ENCODE results near the gene TF.

The TF gene

DNA sequence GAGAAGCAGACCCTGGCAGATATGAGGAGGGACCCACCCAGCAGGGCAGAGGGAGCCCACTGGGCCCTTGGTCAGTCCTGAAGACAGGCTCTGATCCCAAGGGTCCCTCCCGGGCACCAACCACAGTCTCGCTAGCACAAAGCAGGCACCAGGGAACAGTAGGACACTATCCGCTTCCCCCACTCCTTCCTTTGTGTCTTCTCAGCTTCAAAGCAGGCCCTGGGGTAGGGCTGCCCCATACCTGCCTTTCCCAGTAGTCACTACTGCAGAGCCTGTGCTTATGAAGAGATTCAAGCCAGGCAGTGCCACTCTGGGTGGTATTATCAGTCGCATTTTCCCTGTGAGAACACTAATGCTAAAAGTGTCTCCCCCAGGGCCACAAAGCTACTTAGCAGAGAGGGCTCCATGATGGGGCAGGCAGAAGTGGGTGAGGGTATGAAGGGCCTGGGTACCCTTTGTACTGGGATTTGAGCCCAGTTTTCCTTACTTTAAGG, 92.2 kb downstream of the TF start:
- Mint-ChIP-seq H3K27me3 (ENCODE audit: low read depth) (no peaks in the 10 kb centered on the region), H3K36me3 (ENCODE audit: low read depth) (no peaks in the 10 kb centered on the region), H3K9me3 (no peaks in the 10 kb centered on the region), H3K4me1 (ENCODE audit: low read depth) (no peaks in the 10 kb centered on the region), H3K4me3 (no peak overlapping the region), H3K27ac (no peak overlapping the region)

DNA sequence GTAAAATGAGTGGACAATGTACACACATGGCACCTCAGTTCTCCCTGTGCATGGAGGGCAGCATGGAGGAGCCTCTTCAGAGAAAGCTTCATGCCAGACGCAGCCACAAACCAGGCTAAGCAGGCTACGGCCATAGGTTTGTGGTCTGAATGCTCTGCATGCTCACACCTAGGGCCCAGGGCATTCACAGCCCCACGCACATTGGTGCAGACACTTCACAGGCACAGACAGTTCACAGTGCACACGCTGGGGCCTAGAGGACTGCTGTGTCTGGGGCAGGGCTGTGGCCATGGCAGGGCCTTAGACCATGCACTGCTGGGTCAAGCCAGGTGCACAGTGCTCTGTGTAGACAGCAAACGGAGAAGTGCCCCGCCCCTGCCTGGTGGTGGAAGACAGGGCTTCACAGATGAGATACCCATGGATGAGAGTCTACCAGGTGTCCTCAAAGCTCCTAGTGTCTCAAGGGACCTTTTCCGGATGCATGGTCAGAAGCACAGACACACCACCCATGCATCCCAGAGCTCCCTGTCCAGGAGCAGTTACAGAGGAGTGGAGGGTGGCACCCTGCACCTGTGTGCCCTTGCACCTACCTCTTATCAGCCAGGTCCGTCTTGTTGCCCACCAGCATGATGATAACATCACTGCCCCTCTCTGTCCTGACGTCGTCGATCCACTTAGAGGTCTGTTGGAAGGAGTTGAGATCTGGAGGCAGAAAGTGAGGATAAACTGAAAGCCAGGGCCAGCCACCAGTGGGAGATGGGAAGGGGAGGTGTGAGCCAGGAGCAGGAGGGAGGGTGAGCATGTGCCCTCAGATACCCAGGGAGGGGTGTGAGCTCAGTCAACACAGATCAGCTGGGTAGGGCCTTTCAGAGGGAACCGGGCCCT, 93.0 kb downstream of the TF start:
- H3K36me3 Mint-ChIP-seq (ENCODE audit: low read depth): no peaks in the 10 kb centered on the region
- H3K9me3 Mint-ChIP-seq: no peaks in the 10 kb centered on the region
- H3K4me3 Mint-ChIP-seq: no peak overlapping the region
- no peaks in the 10 kb centered on the region for H3K27me3 Mint-ChIP-seq (ENCODE audit: low read depth)
- no peaks in the 10 kb centered on the region for H3K4me1 Mint-ChIP-seq (ENCODE audit: low read depth)
- no peak overlapping the region for H3K27ac Mint-ChIP-seq

DNA sequence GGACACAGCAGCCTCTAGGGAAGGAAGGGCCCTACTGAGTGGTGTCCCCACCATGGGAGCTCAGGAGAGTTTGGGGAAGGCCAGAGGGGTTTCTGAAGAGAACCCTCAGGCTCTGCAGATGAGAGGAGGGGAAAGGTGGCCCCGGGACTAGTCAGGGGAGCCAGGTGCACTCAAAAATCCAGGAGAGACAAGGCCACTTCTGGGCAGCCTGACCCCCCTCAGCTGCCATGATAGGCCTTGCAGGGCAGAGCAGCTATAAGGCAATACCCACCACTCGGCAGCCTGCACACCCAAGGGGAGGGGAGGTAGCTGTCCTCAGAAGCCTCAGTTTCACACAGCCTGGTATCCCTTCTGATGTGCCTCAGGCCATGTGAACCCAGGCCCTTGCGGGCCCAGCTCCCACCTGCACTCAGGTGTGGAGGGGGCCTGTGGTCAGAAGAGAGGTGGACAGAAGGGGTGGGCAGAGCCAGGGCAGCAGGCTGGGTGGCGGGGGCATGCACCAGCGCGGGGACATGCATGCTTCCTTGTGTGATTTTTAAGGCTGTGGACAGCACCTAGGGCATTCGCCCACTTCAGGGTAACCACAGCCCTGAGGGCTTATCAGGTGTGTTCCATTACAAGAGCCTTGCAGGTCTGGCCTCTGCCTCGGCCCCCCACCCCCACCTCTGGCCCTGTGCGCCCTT, 94.0 kb downstream of the TF start:
- Mint-ChIP-seq H3K4me3 (no peak overlapping the region), H3K9me3 (no peaks in the 10 kb centered on the region), H3K27me3 (ENCODE audit: low read depth) (no peaks in the 10 kb centered on the region), H3K4me1 (ENCODE audit: low read depth) (no peaks in the 10 kb centered on the region), H3K36me3 (ENCODE audit: low read depth) (no peaks in the 10 kb centered on the region), H3K27ac (no peak overlapping the region)

DNA sequence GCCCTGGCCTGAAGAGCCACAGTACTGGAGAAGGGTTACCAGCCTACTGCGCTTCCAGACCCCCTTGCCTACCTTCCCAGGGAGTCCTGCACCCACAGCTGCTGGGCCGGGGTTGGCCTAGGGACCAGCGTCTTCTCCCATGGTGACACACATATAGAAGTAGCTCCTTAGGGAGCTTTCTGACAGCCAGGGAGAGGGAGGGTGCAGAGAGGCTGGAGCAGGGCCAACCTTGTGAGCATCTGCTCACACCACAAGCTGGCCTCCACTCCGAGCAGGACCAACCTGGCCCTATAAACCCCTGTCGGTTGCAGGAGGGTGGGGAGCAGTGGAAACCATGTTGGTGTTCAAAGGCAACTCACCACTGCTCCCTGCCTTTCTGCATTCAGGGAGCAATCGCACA, 94.6 kb downstream of the TF start:
- Mint-ChIP-seq H3K27ac (no peak overlapping the region), H3K27me3 (ENCODE audit: low read depth) (no peaks in the 10 kb centered on the region), H3K4me1 (ENCODE audit: low read depth) (no peaks in the 10 kb centered on the region), H3K9me3 (no peaks in the 10 kb centered on the region), H3K36me3 (ENCODE audit: low read depth) (no peaks in the 10 kb centered on the region), H3K4me3 (no peak overlapping the region)

DNA sequence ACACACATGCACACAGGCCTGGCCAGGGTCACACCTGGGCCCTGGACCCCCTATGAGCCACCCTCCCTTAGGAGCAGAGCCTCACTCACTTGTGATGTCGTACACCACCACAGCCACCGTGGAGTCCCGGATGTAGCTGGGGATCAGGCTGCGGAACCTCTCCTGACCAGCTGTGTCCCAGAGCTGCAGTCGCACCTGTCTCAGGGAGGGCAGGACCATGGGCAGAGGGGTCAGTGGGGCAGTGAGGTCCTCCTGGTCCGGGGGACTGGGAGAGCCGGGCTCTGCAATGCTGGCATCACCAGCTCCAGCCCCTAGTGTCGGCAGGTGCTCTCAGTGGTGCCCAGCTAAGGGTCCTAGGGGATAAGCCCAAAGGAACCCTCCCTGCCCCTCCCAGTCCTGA, 95.0 kb downstream of the TF start:
- Mint-ChIP-seq H3K9me3 (no peaks in the 10 kb centered on the region), H3K4me3 (no peak overlapping the region), H3K36me3 (ENCODE audit: low read depth) (no peaks in the 10 kb centered on the region), H3K27ac (no peak overlapping the region), H3K4me1 (ENCODE audit: low read depth) (no peaks in the 10 kb centered on the region), H3K27me3 (ENCODE audit: low read depth) (no peaks in the 10 kb centered on the region)

DNA sequence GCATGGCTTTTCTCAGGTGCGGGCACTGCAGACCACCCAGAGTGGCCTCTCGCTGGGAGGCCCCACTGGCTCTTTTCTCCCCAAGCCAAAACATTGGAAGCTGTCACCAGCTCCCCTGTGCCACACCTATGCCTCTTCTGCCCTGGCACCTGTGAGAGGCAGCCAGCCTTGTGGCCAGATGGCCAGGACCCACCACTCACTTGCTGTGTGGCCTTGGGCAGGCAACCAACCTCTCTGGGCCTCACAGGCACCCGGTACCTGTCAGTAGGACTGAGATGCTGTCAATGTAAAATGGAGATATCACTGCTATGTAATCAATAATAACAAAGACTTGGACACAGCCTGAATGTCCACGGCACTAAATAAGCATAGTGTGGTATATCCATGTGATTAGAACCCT, 96.0 kb downstream of the TF start:
- Mint-ChIP-seq H3K27me3 (ENCODE audit: low read depth) (peaks cover 4% of the 10 kb centered on the region), H3K36me3 (ENCODE audit: low read depth) (no peaks in the 10 kb centered on the region), H3K4me3 (no peak overlapping the region), H3K4me1 (ENCODE audit: low read depth) (no peaks in the 10 kb centered on the region), H3K9me3 (no peaks in the 10 kb centered on the region), H3K27ac (no peak overlapping the region)

DNA sequence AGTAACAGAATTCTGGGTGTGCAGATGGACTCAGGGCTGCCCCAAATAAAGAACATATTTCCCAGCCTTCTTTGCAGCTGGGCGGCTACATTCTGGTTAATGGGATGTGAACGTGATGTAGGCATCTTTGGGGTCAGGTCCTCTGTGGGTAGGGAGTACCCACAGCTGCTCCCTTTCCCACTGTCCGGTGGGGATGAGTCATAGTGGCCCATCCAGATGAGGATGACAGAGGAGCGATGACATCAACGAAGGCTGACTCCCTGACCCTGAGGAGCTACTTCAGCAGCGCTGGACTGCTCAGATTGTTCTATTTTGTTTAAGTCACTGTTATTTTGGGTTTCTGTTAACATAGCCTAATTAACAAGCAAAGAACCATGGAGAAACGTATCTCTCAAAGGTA, 97.4 kb downstream of the TF start:
- no peaks in the 10 kb centered on the region for H3K36me3 Mint-ChIP-seq (ENCODE audit: low read depth)
- no peaks in the 10 kb centered on the region for H3K4me1 Mint-ChIP-seq (ENCODE audit: low read depth)
- H3K27ac Mint-ChIP-seq: no peak overlapping the region
- H3K9me3 Mint-ChIP-seq: no peaks in the 10 kb centered on the region
- H3K4me3 Mint-ChIP-seq: no peak overlapping the region
- peaks cover 10% of the 10 kb centered on the region for H3K27me3 Mint-ChIP-seq (ENCODE audit: low read depth)

DNA sequence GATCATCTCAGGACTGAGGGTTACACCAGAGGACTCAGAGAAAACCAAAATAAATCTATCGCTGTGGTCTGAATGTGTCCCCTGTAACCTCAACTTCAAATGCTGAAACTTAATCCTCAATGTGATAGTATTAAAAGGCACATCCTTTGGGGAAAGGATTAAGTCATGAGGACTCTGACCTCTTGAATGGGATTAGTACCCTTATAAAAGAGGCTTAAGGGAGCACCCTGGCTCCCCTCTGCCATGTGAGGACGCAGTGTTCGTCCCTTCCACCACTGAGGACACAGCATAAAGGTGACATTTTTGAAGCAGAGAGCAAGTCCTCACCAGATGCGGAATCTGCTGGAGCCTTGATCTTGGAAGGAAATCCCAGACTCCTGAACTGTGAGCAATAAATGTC, 98.9 kb downstream of the TF start:
- Mint-ChIP-seq H3K4me3 (no peak overlapping the region), H3K27me3 (ENCODE audit: low read depth) (peaks cover 14% of the 10 kb centered on the region), H3K27ac (no peak overlapping the region), H3K4me1 (ENCODE audit: low read depth) (no peaks in the 10 kb centered on the region), H3K36me3 (ENCODE audit: low read depth) (no peaks in the 10 kb centered on the region), H3K9me3 (no peaks in the 10 kb centered on the region)

Data from T-helper 1 cell treated with Interleukin-12 subunit alpha and Interleukin-12 subunit beta and Interleukin-4 antibody, amounts not matched to agents 30 μg/mL and 1 μg/mL, for 36 hours (primary cell).